ENCODE results near the gene TERF2IP.

TERF2IP gene, protein sequence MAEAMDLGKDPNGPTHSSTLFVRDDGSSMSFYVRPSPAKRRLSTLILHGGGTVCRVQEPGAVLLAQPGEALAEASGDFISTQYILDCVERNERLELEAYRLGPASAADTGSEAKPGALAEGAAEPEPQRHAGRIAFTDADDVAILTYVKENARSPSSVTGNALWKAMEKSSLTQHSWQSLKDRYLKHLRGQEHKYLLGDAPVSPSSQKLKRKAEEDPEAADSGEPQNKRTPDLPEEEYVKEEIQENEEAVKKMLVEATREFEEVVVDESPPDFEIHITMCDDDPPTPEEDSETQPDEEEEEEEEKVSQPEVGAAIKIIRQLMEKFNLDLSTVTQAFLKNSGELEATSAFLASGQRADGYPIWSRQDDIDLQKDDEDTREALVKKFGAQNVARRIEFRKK

DNA sequence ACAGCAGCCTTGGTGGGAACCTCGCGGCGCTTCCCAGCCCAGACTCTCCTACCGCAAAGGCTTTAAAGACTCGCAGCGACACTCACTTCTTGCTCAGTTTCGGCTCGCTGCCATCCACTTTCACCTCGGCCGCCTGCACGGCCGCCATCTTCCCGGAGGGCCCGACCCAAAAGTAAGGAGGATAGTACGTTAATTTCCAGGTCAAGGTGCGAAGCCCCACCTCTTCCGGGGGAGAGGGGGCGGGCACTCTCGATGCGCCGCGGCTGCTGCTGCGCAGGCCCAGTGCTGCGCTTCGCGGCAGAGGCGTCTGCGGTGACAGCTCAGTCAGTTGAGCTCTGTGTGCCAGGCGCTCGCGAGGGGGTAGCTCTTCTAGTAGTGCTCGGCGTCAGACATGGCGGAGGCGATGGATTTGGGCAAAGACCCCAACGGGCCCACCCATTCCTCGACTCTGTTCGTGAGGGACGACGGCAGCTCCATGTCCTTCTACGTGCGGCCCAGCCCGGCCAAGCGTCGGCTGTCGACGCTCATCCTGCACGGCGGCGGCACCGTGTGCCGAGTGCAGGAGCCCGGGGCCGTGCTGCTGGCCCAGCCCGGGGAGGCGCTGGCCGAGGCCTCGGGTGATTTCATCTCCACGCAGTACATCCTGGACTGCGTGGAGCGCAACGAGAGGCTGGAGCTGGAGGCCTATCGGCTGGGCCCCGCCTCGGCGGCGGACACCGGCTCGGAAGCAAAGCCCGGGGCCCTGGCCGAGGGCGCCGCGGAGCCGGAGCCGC is at the start of gene TERF2IP, which contains the start of gene KARS1:
TERF2IP (plus strand) TSS at position 282 of the 773 bp plus-strand sequence; CDS start at position 392, 110 bp downstream.
KARS1 (minus strand) TSS at position 174 of the 773 bp plus-strand sequence; CDS start at position 148, 26 bp downstream.
- in situ Hi-C loops (cut with HindIII; ENCODE audit: low sequenced_read_pairs): no loop called here

DNA sequence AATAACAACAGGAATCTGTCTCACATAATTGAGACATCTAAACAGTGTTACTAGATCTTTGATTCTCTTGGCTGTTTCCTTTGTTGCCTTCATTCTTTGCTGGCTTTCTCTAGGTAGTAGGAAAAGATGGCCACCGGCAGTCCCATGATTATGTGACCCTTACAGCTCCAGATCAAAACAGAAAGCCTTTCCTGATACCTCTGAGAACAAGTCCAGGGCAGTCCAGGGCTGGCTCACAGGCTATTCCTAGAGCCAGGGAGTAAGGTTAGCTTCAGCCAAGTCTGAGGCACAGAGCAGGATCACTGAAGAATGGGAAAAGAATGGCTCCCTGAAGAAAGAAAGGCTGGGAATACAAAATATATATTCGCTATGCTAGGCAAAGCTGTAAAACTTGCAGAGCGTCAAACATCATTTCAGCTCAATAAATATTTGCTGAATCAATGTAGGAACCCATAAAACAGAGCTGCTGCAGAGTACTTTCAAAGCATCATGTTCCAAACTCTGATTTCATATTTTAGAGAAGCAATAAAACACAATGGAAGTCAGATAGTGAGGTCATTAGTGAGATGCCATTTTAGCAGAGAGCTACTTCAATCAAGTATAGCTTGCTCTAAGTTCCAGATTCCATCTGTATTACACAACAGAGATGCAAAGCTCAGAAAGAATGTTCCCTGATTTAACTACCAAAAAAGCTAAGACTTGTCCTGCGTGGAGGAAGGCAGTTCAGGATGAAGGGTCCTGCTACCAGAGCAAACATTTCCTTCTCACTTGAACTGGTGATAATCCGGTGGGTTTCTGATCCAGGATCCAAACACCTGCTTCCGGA is 47.9 kb upstream of the TERF2IP start:
- in situ Hi-C loops (cut with HindIII; ENCODE audit: low sequenced_read_pairs): no loop called here

DNA sequence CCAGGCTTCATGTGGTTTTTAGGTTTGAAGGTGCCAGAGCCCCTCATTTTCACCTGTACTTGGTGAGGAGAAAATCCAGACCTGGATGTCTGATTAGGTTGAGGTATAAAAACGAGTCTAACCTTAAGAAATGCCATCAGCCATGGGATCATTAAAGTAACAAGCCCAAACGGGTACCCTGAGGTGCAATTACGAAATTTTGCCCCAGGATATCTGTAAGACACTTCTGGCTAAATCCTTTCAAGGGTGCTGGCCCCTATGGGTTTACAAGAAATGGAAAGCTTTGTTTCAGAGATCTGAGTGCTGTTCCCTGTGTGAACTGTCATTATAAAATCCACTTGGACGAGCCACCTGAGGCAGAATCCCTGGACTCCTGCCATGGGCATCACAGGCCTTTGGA is 44.3 kb upstream of the TERF2IP start:
- in situ Hi-C loops (cut with HindIII; ENCODE audit: low sequenced_read_pairs): no loop called here

DNA sequence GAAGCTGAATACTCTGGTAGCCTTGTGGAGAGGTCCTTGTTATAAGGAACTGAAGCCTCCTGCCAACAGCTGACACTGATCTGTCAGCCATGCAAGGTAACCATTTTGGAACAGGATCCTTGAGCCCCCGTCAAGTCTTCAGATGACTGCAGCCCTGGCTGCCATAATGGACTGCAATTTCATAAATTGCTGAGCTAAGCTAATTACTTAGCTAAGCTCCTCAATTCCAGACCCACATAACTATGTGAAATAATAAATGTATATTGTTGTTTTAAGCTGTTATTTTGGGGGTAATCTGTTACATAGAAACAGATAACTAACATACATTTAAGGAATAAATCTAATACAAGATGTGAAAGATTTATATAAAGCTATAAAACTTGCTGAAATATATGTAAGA is 41.1 kb upstream of the TERF2IP start:
- in situ Hi-C loops (cut with HindIII; ENCODE audit: low sequenced_read_pairs): no loop called here

DNA sequence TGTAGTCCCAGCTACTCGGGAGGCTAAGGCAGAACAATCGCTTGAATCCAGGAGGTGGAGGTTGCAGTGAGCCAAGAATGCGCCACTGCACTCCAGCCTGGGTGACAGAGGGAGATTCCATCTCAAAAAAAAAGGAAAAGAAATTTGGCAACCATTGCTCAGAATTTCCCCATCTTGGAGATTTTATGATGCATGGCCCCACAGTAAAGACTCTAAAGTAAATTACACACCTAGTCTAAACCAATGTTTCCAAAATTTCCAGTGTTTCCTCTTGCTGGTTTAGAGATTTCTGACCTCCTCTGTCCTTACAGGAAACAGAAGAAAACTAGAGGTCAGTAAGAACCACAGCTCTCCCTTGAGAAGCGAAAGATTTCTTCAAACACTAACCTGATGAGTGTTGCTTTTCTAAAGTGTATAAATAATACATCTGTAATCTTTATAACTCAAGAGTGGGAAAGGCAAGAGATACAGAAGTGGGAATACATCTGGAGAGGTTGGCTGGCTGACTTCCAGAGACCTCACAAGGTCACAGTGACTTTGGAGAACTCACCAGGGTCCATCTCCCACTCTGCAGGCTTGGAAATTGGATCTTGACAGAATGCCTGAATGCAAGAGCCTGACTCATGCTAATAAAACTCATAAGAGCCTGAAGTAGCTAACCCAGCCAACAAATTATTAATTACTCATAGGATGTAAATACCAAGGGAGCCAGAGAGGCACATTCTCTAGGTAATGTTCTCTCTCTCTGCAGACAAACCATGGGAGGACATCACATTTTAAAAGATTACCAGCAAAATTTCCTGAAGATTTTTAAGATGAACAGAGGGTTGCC is 33.3 kb upstream of the TERF2IP start:
- in situ Hi-C loops (cut with HindIII; ENCODE audit: low sequenced_read_pairs): no loop called here

DNA sequence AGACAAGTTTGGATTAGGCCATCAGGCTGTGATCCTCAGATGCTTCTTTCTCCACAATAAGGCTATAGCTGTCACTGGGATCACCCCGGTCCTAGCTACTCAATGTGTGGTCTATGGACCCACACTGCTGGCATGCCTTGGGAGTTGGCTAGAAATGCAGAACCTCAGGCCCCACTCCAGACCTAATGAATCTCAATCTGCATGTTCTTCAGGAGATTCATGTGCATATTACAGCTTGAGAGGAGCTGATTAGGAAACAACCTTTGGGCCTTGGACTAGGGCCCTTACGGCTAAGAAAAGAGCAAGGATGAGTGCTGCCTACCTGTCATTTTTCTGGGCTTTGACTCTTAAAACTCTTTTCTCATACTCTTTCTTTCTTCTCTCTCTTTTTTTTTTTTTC is 32.0 kb upstream of the TERF2IP start:
- in situ Hi-C loops (cut with HindIII; ENCODE audit: low sequenced_read_pairs): no loop called here

DNA sequence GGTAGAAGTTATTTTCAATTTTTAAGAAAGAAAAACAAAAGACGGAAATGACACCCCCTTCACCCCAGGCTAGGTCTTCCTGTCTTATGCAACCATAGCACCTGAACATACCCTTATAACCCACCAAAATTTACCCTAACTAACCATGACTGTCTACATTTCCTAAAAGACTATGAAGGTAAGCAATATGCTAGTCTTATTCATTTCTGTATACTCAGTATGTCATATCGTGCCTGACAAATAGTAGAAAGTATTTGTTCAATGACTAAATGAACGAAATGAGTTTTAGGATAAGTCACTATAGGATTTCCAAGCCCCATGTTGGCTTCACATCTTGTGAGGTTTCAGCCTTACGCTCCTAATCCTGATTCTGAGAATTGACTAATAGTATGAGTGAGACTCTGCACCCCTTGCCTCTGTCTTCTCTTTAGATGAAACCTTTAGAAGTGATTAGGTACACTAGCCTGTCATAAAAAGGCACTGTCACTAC is 31.0 kb upstream of the TERF2IP start:
- in situ Hi-C loops (cut with HindIII; ENCODE audit: low sequenced_read_pairs): no loop called here

DNA sequence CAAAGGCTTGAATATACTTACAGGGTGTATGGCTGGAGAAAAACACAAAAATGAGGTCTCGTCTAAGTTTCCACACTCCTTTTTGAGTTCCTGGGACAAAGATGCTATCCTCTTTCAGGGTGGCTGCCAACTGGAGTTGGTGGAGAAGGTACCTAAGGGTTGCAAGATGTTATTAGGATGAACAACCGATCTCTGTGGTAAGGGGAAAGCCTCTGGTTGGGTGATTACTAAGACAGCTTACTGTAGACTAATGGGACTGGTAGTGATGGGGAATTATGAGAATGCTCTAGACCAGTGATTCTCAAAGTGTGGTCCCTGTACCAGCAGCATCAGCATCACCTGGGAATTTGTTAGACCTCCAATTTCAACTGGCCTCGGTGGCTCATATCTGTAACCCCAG is 30.5 kb upstream of the TERF2IP start:
- in situ Hi-C loops (cut with HindIII; ENCODE audit: low sequenced_read_pairs): no loop called here

DNA sequence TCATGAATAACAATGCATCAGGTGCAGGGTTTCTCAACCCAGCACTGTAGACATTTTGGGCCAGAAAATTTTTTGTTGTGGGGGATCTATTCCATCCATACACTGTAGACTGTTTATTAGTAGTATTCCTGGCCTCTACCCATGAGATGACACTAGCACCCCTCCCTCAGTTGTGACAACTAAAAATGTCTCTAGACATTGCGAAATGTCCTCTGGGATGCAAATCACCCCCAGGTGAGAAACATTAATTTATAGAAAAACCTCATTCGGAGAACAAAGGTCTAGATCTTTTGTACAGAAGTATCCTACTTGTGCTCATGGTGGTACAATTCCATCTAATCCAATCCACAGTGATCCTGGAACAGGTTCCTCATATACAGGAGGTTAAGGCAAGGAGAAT is 28.8 kb upstream of the TERF2IP start:
- in situ Hi-C loops (cut with HindIII; ENCODE audit: low sequenced_read_pairs): no loop called here

DNA sequence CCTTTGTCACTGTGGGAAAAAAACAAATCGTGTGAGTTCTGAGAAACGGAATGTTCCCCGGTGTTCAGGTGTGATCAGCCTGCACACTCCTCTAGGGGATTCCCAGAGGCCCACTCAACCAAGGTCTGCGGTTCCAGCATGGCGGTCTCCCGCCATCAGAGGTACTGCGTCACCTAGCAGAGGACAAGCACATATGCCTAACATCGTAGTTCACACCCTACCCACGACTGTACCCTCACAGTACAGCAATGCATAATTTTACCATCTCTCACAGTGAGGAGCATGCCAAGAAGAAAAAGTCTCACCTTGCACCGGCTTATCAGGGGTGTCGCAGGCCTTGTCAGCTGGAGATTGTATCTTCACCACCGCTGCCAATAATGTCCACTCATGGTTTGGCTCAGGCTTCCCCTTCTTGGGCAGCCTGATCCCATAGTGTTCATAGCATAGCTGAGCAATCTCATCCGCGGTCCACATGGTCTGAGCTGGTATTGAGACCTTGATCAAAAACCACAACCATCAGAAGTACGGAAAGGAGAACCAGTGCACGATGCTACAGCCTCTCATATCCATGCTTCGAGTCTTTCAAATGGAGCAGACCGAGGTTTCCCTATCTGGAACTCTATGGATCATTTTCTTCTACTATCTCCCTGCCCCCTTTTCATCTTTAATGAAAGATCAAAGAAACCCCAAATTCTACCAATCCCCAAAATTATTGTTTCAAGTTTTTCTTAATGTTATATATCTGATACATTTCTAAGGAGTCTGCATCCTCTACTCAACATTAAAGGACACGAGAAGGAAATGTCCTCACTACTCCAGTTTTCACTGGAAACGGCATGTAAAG is 27.0 kb upstream of the TERF2IP start:
- in situ Hi-C loops (cut with HindIII; ENCODE audit: low sequenced_read_pairs): no loop called here

DNA sequence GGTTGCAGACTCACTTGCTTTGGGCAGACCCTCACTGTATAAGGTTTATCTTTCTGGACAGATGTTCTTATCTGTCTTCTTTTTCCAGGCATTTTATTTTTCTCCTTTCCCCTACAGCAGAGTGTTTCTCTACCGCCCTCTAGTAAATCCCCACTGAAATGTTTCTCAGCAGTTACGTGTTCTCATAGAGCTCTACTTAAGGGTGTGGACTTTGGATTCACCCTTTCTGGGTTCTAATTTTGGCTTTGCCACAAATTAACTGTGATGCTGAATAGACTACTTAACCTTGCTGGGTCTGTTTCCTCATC is 26.4 kb upstream of the TERF2IP start:
- in situ Hi-C loops (cut with HindIII; ENCODE audit: low sequenced_read_pairs): no loop called here

DNA sequence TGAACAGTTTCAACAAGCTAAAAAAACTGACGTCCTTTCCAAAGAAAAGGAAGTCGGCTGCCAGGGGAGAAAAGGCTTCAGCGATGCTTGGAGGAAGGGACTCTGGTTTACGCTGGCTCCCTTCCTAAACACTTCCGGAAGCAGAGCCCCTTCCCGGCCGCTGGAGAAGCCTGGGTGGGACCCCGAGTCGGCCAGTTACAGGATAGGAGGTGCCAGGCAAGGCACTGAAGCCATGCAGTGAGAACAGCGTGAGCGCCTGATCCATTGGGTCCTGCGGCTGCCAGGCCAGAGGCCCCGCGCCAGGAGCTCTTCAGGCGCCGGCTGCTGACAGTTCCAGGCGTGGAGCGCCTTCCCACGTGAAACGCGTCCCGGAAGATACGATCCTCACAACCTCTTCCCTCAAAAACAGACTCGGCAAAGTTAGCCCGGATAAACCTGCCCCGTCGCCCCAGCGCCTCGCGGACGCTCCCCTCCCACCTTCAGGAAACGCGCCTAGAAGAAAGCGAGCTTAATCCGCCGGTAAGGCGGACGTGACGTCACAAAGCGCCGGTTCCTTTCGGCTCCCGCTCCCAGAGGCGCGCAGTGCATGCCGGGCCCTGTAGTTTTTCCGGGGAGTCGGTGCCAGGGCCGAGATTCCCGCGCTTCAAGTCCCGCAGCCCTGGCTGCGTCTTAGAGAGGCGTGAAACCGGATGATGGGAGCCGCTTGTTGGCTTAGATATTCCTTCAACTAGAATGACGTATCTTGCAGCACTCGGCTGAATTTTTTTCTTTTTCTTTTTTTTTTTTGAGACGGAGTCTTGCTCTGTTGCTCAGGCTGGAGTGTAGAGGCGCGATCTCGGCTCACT is 24.6 kb upstream of the TERF2IP start, which contains the start of gene ADAT1:
ADAT1 (minus strand) TSS at position 521 of the 845 bp plus-strand sequence. CDS start 2,482 bp downstream, outside the sequence.
- in situ Hi-C loops (cut with HindIII; ENCODE audit: low sequenced_read_pairs): no loop called here

DNA sequence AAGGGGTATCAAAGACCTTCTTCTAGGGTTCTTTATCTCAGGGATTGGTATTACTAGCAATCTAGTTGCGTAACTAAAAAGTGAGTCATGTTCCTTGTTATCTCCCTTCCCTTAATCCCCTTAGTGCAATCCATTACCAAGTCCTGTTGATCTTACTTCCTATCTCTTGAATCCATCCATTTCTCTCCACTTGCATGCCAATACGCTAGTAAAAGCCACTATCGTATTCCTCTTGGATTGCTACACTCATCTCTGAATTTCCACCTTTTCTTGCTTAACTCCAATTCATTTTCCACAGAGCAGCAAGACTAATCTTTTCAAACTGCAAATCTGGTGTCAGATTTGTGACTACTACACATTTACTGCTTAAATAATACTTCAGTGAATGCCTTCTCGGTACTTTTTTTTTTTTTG is 22.6 kb upstream of the TERF2IP start:
- in situ Hi-C loops (cut with HindIII; ENCODE audit: low sequenced_read_pairs): no loop called here

DNA sequence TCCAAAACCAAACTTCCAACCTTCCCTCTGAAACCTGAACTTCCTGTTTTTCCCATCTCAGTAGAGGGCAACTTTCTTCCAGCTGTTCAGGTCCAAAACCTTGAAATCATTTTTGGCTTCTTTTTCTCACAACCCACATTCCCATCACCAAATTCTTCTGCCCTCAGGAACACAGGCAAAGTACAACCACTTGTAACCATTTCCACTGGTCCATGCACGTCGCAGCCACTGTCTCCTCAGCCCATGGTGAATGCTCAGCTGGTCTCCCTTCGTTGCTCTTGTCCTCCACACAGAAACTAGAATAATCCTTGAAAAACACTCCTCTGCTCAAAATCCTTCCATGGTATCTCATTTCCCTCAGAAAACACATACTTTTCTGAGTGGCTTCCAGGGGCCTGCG is 20.8 kb upstream of the TERF2IP start:
- in situ Hi-C loops (cut with HindIII; ENCODE audit: low sequenced_read_pairs): no loop called here

DNA sequence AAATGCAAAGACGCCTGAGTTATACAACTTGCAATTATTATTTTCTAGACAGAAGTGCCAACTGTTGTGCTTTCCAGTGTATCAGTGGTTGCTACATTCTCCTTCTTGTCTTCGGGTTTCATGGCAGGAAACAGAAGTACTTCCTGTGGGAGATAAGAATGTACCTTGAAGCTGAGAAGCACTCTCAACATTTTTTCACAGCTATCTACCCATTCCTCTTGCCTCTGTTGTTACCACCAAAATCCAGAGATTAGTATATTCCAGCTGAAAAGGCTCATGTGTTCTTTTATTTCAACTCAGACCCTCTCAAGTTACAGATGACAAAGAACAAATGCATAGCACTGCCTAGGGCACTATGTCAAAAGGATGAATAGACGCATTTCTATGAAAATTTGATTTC is 19.7 kb upstream of the TERF2IP start:
- in situ Hi-C loops (cut with HindIII; ENCODE audit: low sequenced_read_pairs): no loop called here

DNA sequence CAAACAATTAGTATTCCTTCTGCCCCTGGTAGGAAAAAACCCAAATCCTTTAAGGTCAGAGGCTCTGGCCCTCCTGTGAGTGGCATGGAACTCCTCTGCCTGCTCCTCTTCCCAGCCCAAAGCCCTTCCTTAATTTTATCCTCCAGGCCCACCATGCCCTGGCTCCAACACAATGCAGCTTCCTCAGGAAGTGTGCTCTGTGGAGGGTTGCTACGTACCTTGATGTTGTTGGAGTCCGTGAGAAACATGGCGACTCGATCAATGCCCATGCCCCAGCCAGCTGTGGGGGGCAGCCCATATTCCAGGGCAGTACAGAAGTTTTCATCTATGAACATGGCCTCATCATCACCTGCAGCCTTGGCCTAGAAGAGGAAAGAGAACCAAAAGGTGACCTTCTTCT is 19.2 kb upstream of the TERF2IP start:
- in situ Hi-C loops (cut with HindIII; ENCODE audit: low sequenced_read_pairs): no loop called here

DNA sequence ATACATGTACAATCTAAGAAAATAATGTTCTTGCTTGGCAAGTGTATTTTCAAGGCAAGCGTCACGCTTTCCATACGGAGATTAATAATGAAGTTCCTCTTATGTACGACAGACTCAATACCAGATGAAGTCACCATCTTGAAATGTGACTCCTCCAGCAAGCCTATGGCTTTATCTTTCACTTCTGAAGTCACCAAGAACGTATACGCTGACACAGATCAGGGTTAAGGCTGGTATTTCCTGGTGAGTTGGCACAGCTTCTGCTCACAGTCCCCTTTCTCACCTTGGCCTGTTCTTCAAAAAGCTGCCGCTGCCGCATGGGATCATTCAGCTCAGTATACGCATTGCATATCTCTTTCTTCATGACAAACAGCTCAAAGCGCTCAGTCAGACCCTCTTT is 18.4 kb upstream of the TERF2IP start:
- in situ Hi-C loops (cut with HindIII; ENCODE audit: low sequenced_read_pairs): no loop called here

DNA sequence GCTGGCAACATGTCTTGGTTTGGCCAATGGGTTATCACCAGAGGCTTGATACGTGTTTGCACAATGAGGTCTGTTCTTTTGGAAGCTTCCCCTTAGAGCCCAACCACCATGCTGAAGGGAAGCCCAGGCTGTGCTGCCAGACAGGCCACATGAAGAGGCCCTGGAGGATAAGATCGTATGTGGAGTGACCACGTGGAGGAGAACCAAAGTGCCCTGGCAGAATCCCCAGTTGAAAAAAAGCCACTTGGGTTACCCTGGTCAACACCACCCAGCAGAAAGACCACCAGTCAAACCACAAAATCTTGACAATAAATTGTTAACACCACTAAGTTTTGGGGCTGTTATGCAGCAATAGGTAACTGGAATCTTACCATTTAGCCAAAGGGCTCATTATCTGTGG is 17.5 kb upstream of the TERF2IP start:
- in situ Hi-C loops (cut with HindIII; ENCODE audit: low sequenced_read_pairs): no loop called here
